Measurements from ENCODE around the gene SLC37A2. TPM values are rescaled to one million over a fixed set of nuclear protein-coding genes. Genes with fewer than 3 reads are reported as not detected.
"Not testable (repeated sequence)": the region's sequence is repeated elsewhere in the genome, so short reads cannot be mapped to it uniquely, and the experiment has no call there.

SLC37A2 gene
- total RNA-seq, 1 experiment from 2014 or later: 0.79 TPM

DNA sequence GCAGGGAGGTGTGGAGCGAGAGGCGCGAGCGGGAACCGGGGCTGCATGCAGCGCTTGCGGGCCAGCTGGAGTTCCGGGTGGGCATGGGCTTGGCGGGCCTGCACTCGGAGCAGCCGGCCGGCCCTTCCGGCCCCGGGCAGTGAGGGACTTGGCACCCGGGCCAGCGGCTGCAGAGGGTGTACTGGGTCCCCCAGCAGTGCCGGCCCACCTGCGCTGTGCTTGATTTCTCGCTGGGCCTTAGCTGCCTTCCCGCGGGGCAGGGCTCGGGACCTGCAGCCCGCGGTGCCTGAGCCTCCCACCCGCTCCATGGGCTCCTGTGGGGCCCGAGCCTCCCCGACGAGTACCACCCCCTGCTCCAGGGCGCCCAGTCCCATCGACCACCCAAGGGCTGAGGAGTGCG lies 26.4 kb downstream of the SLC37A2 start:
- H3K9me3 ChIP-seq, H3K4me3 ChIP-seq, H3K36me3 ChIP-seq, DNase-seq, H3K27me3 ChIP-seq: not testable (repeated sequence)

DNA sequence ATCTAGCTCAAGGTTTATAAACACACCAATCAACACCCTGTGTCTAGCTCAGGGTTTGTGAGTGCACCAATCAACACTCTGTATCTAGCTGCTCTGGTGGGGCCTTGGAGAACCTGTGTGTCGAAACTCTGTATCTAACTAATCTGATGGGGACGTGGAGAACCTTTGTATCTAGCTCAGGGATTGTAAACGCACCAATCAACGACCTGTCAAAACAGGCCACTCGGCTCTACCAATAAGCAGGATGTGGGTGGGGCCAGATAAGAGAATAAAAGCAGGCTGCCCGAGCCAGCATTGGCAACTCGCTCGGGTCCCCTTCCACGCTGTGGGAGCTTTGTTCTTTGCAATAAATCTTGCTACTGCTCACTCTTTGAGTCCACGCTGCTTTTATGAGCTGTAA lies 27.0 kb downstream of the SLC37A2 start:
- not testable (repeated sequence) for H3K9me3 ChIP-seq, DNase-seq, H3K27me3 ChIP-seq, H3K36me3 ChIP-seq, H3K4me3 ChIP-seq

DNA sequence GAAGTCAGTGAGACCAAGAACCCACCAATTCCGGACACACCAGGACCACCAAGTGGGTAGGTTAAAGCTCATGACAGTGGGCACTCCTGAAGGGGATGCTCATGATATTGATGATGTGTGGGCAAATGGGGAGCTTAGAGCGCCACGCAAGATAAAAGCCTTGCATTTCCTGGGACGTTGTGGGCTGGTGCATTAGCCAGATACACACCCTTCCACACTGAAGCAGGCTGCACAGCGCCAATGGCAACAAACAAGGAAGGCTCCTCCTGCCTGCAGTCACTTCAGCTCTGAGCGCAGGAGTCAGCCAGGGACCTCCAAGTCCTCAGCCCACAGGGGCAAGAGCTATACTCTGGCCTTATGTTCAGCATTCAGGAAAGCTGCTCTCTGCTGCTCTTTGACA lies 27.7 kb downstream of the SLC37A2 start:
- Histone ChIP-seq H3K4me3 (no peak overlapping the region), H3K27me3 (no peaks in the 10 kb centered on the region), H3K36me3 (no peaks in the 10 kb centered on the region), H3K9me3 (no peaks in the 10 kb centered on the region)
- no peak for DNase-seq

- no peak overlapping the region for H3K4me3 ChIP-seq
- no peaks in the 10 kb centered on the region for H3K27me3 ChIP-seq
- H3K36me3 ChIP-seq: no peaks in the 10 kb centered on the region
- no peaks in the 10 kb centered on the region for H3K9me3 ChIP-seq
- DNase-seq: no peak
Measured at GRCh38 chr11:125091247-125091876, 28.3 kb downstream of the SLC37A2 start.

DNA sequence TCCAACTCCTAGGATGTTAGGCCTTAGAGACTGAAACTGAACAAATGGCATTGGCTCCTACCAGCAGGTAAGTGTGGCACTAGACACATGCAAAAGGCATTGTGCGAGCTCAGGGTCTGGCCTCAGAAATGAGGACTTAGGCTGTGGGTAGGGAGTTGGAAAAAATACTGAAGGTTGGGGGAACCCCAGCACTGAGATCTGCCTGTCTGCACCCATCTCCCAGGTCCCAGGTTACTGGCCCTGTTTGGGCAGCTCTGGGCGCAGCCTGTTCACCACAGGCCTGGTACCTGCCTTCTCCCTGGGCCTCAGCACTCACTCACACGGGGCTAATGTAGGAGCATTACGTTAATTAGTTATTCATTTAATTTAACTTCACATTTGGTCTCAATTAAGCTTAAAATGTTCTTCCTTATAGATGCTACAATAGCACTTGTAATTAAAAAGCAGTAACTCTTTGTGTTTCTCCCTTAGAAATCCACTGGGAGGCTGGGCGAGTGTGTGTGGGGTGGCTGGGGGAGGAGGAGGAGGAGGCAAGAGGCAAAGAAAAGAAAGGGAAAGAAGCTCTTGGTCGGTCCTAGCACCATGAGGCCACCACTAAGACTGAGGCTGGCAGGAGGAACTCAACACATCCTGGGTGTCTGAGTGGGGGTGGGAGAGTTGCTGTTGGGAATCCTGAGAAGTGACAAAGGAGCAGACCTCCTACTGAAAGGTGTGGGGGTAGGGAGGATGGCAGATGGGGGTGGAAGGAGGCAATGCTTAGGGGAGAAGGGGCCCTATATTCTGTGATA lies 29.0 kb downstream of the SLC37A2 start:
- H3K9me3 ChIP-seq: no peaks in the 10 kb centered on the region
- no peaks in the 10 kb centered on the region for H3K27me3 ChIP-seq
- H3K4me3 ChIP-seq: no peak overlapping the region
- H3K36me3 ChIP-seq: peaks cover under 1% of the 10 kb centered on the region; the same call in 1 of the 2 replicates
- DNase-seq: no peak

- Histone ChIP-seq H3K9me3 (no peaks in the 10 kb centered on the region), H3K36me3 (peaks cover 6% of the 10 kb centered on the region), H3K27me3 (no peaks in the 10 kb centered on the region), H3K4me3 (no peak overlapping the region)
- no peak for DNase-seq
Measured at GRCh38 chr11:125092669-125093068, 29.6 kb downstream of the SLC37A2 start.

DNA sequence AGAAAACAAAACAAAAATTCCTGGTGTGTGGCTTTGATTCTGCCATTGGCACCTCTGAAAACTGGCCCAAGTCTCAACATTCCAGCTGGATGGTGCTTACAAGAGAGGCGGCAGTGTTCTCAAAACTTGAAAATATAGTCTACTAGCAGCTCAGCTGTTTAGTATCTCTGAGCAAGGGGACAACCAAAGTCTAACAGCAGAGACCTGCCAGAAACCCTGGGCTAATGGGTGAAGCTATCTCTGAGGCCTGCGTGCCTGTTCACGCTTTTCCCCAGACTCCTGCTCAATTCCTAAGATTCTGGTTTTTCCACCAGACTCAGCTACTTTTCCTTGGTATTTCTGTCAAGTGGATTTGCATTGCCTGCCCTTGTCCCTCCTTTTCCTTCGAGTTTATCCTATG lies 30.4 kb downstream of the SLC37A2 start:
- H3K27me3 ChIP-seq: no peaks in the 10 kb centered on the region
- H3K36me3 ChIP-seq: peaks cover 7% of the 10 kb centered on the region
- H3K4me3 ChIP-seq: no peak overlapping the region
- no peak for DNase-seq
- no peaks in the 10 kb centered on the region for H3K9me3 ChIP-seq

DNA sequence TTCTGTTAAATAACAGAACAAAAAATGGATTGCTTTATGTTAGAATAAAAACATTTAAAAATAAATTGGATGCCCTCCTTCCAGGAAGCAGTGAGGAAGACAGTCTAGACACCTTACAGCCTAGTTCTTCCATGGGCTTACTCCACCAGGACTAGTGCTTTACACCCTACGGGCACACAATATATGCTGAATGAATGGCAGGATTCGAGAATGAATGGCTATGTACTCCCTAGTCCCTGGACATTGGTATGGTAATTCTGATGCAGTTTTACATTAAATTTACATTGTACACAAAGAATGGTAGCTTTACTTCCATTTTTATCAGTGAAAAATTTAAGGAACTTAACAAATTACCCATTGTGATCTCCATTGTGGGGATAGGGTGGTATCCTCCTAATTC lies 31.6 kb downstream of the SLC37A2 start:
- DNase-seq: no peak
- Histone ChIP-seq H3K4me3 (no peak overlapping the region), H3K27me3 (no peaks in the 10 kb centered on the region), H3K9me3 (no peaks in the 10 kb centered on the region), H3K36me3 (peaks cover 7% of the 10 kb centered on the region)

DNA sequence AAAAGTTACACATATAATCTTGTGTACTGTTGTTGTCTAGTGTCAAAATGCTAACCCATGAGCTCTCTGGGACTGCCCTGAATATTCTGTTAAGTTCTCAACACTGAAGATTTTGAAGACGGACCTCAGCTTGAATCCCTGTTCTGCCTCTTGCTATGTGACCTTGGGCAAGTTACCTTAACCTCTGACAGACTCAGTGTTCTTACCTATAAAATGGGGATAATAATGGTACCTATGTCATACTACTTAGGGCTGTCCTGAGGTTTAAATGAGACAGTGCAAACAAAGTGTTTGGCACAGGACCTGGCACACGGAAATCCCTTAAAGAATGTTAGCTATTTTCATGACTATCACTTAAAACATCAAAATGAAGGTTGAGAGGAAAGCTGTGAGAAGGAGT lies 37.0 kb downstream of the SLC37A2 start:
- Histone ChIP-seq H3K9me3 (no peaks in the 10 kb centered on the region), H3K36me3 (peaks cover 14% of the 10 kb centered on the region), H3K27me3 (no peaks in the 10 kb centered on the region), H3K4me3 (no peak overlapping the region)
- no peak for DNase-seq

DNA sequence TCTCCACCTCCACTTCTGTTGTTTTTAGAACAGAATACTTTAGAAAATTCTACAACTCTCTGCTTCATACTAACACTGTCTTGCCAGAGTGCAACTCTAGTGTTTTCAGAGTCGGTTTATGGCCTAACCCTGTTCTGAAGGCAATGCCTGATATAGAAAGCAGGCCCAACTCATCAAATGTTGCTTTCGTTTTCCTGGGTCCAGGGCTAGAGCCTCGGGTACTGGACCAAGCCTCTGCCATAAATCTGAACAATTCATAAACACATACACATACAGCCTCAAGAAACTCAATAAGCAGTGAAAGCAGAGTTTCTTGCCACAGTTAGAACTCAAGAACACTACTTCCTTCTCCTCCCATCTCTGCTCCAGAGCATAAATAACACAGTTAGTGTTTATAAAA lies 38.5 kb downstream of the SLC37A2 start:
- H3K9me3 ChIP-seq: no peaks in the 10 kb centered on the region
- DNase-seq: no peak
- H3K36me3 ChIP-seq: peaks cover 14% of the 10 kb centered on the region
- H3K4me3 ChIP-seq: no peak overlapping the region
- H3K27me3 ChIP-seq: no peaks in the 10 kb centered on the region

DNA sequence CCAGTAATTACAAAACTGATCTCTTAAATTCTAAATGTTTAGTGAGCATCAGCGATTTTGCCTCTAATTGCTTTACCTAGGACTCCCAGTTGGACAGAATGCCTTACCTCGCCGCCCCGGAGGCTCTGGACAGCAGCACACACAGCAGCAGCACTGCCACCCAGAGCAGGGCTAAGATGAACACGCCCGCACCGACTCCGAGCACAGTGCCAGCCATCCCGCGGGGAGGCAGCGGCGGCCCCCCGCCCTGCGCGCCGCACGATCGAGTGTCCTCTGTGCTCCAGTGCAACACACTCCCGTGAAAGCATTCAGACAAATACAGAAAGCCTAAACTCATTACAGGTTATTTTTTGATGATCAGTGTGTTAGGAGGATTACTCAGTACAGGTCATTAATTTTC lies 38.9 kb downstream of the SLC37A2 start:
- Histone ChIP-seq H3K36me3 (peaks cover 14% of the 10 kb centered on the region), H3K27me3 (no peaks in the 10 kb centered on the region), H3K9me3 (no peaks in the 10 kb centered on the region), H3K4me3 (no peak overlapping the region)
- DNase-seq: no peak

- DNase-seq: no peak
- Histone ChIP-seq H3K9me3 (no peaks in the 10 kb centered on the region), H3K27me3 (no peaks in the 10 kb centered on the region), H3K4me3 (no peak overlapping the region), H3K36me3 (peaks cover 9% of the 10 kb centered on the region)
Measured at GRCh38 chr11:125102510-125102909, 39.4 kb downstream of the SLC37A2 start.

- no peaks in the 10 kb centered on the region for H3K27me3 ChIP-seq
- no peaks in the 10 kb centered on the region for H3K9me3 ChIP-seq
- H3K36me3 ChIP-seq: peaks cover 1% of the 10 kb centered on the region
- H3K4me3 ChIP-seq: no peak overlapping the region
- DNase-seq: no peak
Measured at GRCh38 chr11:125105926-125106325, 42.8 kb downstream of the SLC37A2 start.

GRCh38 chr11:125108469-125108868 lies 45.4 kb downstream of the SLC37A2 start:
- Histone ChIP-seq H3K36me3 (no peaks in the 10 kb centered on the region), H3K27me3 (no peaks in the 10 kb centered on the region), H3K9me3 (no peaks in the 10 kb centered on the region), H3K4me3 (no peak overlapping the region)
- no peak for DNase-seq

DNA sequence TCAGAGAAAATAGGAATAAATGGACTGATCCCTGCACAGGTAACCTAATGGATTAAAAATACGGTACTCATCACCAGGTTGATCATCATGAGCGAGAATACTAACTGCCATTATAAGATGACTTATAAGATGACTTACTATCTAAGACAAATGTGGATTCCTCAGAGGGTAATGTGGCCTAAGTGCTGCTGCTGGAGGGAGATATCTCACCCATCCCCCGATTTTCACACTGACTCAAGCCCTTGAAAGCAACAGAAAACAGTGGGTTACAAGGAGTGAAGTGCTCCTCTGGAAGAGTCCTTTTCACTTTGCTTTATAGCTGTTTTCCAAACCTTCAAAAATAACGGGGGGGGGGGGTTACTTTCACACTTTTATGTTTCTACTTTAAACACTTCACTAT lies 47.4 kb downstream of the SLC37A2 start:
- Histone ChIP-seq H3K4me3 (peak overlapping the region; percentile 97), H3K27me3 (no peaks in the 10 kb centered on the region), H3K9me3 (no peaks in the 10 kb centered on the region), H3K36me3 (no peaks in the 10 kb centered on the region)
- no peak for DNase-seq

DNA sequence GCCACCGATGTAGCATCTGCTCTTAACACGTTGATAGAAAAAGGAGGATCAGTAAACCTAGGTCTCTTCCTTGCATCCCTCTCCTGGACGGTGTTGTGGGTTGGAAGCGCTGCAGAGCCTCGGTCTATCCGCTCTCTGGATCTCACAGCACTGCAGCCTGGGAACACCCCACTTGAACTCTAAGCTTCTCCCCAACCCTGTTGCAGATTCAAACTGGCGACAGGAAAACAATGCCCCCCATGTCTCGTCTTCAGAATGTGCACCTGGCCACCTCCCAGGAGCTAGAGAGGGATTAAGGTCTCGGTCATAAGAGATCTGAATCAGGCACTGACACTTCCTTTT lies 47.9 kb downstream of the SLC37A2 start:
- no peak for DNase-seq
- peak overlapping the region; percentile 97 for H3K4me3 ChIP-seq
- H3K36me3 ChIP-seq: no peaks in the 10 kb centered on the region
- H3K27me3 ChIP-seq: no peaks in the 10 kb centered on the region
- H3K9me3 ChIP-seq: no peaks in the 10 kb centered on the region

DNA sequence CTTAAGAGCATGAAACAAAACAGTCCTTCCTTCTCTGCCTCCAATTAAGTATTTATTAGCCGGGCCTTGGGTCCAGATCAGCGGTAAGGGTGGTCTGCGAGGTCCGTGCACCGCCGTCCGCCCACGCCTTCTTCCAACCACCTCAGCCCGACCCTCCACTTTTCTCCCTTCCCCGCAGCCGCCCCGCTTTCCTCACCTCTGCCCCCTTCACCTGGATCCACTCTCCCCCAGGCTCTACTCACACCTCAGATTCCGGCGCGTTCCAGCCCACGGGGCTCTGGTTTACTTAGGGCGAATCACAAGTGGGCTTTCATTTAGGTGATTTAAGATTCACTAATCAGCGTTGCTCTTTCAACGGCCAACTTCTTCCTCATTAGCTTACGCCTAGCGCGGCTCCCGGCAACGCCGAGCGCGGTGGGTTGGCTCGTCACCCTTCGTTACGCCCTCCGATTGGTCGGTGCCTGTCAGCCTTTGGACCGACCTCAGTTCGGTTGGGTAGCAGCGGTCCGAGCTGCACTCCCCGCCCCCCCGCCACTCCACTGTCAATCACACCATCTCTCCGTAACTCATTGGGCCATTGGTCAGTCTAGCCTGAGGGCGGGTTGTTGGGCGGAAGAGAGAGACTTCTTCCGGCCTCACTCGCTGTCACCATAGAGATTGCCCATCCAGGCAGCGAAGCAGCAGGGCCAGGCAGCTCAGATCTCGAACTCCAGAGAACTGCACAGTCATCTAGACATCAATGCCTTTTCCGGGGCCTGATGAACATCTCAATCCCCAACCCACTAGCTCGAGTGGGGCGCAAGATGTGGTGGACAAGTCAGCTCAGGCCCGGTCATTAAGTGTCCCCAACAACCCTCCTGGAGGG lies 48.5 kb downstream of the SLC37A2 start, which contains the start of gene TMEM218:
TMEM218 (minus strand) TSS at position 284 of the 865 bp plus-strand sequence. CDS start 9,385 bp downstream, outside the sequence.
- Histone ChIP-seq H3K4me3 (peak within 1 kb of the TSS; percentile 97), H3K36me3 (no peaks in the 10 kb centered on the region), H3K27me3 (no peaks in the 10 kb centered on the region), H3K9me3 (no peaks in the 10 kb centered on the region)
- DNase-seq: peak; percentile 99

All from MG63 (cell line).